ENCODE data around the gene MAPKAPK2. TPM values are rescaled to one million over a fixed set of nuclear protein-coding genes. Genes with fewer than 3 reads are reported as not detected.

Gene MAPKAPK2
- total and polyA plus RNA-seq, 2 of the 13 experiments (the other 11 are each of a cell fraction or from before 2014, with no cell fraction given): 16.6 to 34.0 TPM

DNA sequence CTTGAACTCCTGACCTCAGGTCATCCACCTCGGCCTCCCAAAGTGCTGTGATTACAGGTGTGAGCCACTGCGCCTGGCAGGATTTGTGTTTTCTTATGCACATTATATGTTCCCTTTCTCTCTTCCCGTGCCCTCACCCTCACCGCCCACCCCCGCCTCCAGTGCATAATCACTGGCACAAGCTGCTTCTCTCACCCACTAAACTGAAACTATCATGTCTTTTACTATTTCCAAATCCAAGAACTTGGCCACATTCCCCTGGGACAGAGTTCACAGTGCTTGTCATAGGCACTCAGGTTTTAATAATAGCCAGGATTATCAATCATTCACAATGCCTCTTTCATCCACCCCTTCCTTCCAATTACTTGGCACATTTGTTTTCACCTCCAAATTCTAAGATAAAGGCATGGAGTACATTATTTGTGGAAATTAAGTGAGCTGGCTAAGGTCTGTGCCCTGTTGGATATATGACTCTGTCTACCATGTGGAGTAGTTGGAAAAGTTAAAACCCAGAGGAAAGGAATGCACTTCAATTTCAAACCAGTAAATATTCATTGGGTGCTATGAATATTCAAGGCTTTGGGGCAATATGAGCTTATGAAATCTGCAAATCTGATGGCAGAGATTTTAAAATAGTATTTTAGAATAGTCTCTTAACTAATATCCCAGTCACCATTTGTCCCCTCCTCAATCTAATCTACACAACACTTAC lies 17.6 kb upstream of the MAPKAPK2 start:
- WGBS (ENCODE audit: low lambda C conversion rate): 28% methylated on average over 5 of the region's 5 CpGs
- DNase-seq (ENCODE audit: low spot score): no peak
- H3K4me2 ChIP-seq (ENCODE audit: low read depth, low read length): no peak overlapping the region
- TF ChIP-seq CENPT (CRISPR knock-in tag; IDR thresholded peaks at IDR 0.05; ENCODE audit: low read depth): no peak
- no peak for TF ChIP-seq ATF7-NPFF (CRISPR knock-in tag; IDR thresholded peaks at IDR 0.05; ENCODE audit: low read depth)
- TF ChIP-seq, protein P1, sequence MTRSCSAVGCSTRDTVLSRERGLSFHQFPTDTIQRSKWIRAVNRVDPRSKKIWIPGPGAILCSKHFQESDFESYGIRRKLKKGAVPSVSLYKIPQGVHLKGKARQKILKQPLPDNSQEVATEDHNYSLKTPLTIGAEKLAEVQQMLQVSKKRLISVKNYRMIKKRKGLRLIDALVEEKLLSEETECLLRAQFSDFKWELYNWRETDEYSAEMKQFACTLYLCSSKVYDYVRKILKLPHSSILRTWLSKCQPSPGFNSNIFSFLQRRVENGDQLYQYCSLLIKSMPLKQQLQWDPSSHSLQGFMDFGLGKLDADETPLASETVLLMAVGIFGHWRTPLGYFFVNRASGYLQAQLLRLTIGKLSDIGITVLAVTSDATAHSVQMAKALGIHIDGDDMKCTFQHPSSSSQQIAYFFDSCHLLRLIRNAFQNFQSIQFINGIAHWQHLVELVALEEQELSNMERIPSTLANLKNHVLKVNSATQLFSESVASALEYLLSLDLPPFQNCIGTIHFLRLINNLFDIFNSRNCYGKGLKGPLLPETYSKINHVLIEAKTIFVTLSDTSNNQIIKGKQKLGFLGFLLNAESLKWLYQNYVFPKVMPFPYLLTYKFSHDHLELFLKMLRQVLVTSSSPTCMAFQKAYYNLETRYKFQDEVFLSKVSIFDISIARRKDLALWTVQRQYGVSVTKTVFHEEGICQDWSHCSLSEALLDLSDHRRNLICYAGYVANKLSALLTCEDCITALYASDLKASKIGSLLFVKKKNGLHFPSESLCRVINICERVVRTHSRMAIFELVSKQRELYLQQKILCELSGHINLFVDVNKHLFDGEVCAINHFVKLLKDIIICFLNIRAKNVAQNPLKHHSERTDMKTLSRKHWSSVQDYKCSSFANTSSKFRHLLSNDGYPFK (CRISPR knock-in tag; IDR thresholded peaks at IDR 0.05; ENCODE audit: borderline replicate concordance): no peak
- no peak for TF ChIP-seq ZNF615 (CRISPR knock-in tag; IDR thresholded peaks at IDR 0.05; ENCODE audit: borderline replicate concordance)
- no peak for TF ChIP-seq ZSCAN22 (CRISPR knock-in tag; IDR thresholded peaks at IDR 0.05)
- no peaks in the 10 kb centered on the region for H3K9me3 ChIP-seq (ENCODE audit: low read length)
- H3K4me1 ChIP-seq (ENCODE audit: insufficient read depth, low read length): 0 out of 2 replicates have a peak, but pooled peaks cover 13% of the 10 kb centered on the region
- no peak for FAIRE-seq
- no peaks in the 10 kb centered on the region for H3K79me2 ChIP-seq (ENCODE audit: insufficient read depth, low read length)
- in situ Hi-C loops (cut with HindIII; ENCODE audit: extremely low pct_ligation_motif_present, low pct_unique_long_range_greater_than_20kb): loop anchor here (5.0 kb wide), 1 partner anchor 35 kb away; no protein-coding TSS in a partner anchor
- POLR2A ChIA-PET: no interaction called here
- no peaks in the 10 kb centered on the region for H4K20me1 ChIP-seq (ENCODE audit: insufficient read depth, low read length)
- no peak overlapping the region for H3K4me3 ChIP-seq (replicated peaks in 1 of 3; ENCODE audit: insufficient read depth in 1 of 3, low read depth in 2 of 3, low read length in 3 of 3)
- no peak overlapping the region for H3K9ac ChIP-seq (ENCODE audit: insufficient read depth, low read depth, low read length)
- H3K27me3 ChIP-seq (ENCODE audit: control insufficient read depth in 1 of 2, insufficient read depth in 2 of 2, low read length in 2 of 2): peaks cover 3 to 50% of the 10 kb centered on the region in 2 experiments; a peak in 4 of 5 replicates
- intact Hi-C loops (cut with micrococcal nuclease; ENCODE audit: unreplicated experiment): no loop called here
- no peak overlapping the region for H3K27ac ChIP-seq (ENCODE audit: extremely low read length, insufficient read depth, low read length)
- no TSS peak for BruUV-seq (replicated peaks)
- CTCF ChIA-PET (ENCODE audit: low intra/inter-chr PET ratio, low total read pairs): no interaction called here
- no peak for ATAC-seq
- no peak overlapping the region for H2AFZ ChIP-seq (ENCODE audit: low read length)
- H3K36me3 ChIP-seq (replicated peaks in 1 of 2; ENCODE audit: control insufficient read depth in 1 of 2, insufficient read depth in 2 of 2, low read length in 2 of 2): no peaks in the 10 kb centered on the region
